Osteoblast (primary cell): Measurements from ENCODE around the gene UTS2B. TPM values are rescaled to one million over a fixed set of nuclear protein-coding genes. Genes with fewer than 3 reads are reported as not detected.

ENCODE experiments used
- DNase-seq: peaks from one replicate; pipeline ENCODE4 v3.0.0; 2011; ENCODE audit warnings: low spot score, mixed read lengths; ENCODE audit not compliant: insufficient read length; ENCODE audit errors: missing footprints
- H2AFZ ChIP-seq: 2 replicates; pipeline ENCODE4 v1.6.0; 2011; ENCODE audit warnings: mild to moderate bottlenecking, low read length
- H3K27ac ChIP-seq: 2 replicates; pipeline ENCODE4 v1.5.1; 2011; ENCODE audit warnings: mild to moderate bottlenecking, low read depth, low read length, moderate library complexity
- H3K27me3 ChIP-seq: 2 replicates; pipeline ENCODE4 v1.6.0; 2012; ENCODE audit warnings: mild to moderate bottlenecking, control low read depth, inconsistent platforms, low read length, moderate library complexity; ENCODE audit not compliant: insufficient read depth
- H3K36me3 ChIP-seq: 2 replicates; pipeline ENCODE4 v1.5.1; 2011; ENCODE audit warnings: mild to moderate bottlenecking, low read length, control low read depth, moderate library complexity; ENCODE audit not compliant: insufficient read depth
- H3K4me1 ChIP-seq: 2 replicates; pipeline ENCODE4 v1.5.1; 2011; ENCODE audit warnings: mild to moderate bottlenecking, low read length, control low read depth, moderate library complexity; ENCODE audit not compliant: insufficient read depth
- H3K4me2 ChIP-seq: 2 replicates; pipeline ENCODE4 v1.6.0; 2011; ENCODE audit warnings: mild to moderate bottlenecking, low read length; ENCODE audit not compliant: insufficient read depth
- H3K4me3 ChIP-seq: fragments of 200-600 bp; sonication (generic); 3 replicates; pipeline ENCODE4 v1.5.1; 2012; ENCODE audit warnings: mild to moderate bottlenecking, low read length, inconsistent platforms; ENCODE audit not compliant: insufficient read depth
- H3K79me2 ChIP-seq: 2 replicates; pipeline ENCODE4 v1.6.0; 2012; ENCODE audit warnings: mild to moderate bottlenecking, low read length, control low read depth, inconsistent platforms; ENCODE audit not compliant: insufficient read depth
- H3K9me3 ChIP-seq: 2 replicates; pipeline ENCODE4 v1.5.1; 2011; ENCODE audit warnings: low read depth, low read length, control low read depth
- H4K20me1 ChIP-seq: 2 replicates; pipeline ENCODE4 v1.6.0; 2012; ENCODE audit warnings: mild to moderate bottlenecking, low read length, control low read depth; ENCODE audit not compliant: insufficient read depth
- total RNA-seq: library from RNA; depleted of rRNA; stranded (reverse); fragments of >200 nt; gene quantifications from 2 replicates; pipeline ENCODE4 v1.2.3, GENCODE V29; 2012
- TF ChIP-seq, protein P1 (sequence below): IDR thresholded peaks from 2 replicates; pipeline ENCODE4 v1.5.1; 2011; ENCODE audit warnings: mild to moderate bottlenecking, low read depth, low read length, moderate library complexity; ENCODE audit errors: extremely low read depth

UTS2B gene
- total RNA-seq, 1 donor, result 1.1 TPM

DNA sequence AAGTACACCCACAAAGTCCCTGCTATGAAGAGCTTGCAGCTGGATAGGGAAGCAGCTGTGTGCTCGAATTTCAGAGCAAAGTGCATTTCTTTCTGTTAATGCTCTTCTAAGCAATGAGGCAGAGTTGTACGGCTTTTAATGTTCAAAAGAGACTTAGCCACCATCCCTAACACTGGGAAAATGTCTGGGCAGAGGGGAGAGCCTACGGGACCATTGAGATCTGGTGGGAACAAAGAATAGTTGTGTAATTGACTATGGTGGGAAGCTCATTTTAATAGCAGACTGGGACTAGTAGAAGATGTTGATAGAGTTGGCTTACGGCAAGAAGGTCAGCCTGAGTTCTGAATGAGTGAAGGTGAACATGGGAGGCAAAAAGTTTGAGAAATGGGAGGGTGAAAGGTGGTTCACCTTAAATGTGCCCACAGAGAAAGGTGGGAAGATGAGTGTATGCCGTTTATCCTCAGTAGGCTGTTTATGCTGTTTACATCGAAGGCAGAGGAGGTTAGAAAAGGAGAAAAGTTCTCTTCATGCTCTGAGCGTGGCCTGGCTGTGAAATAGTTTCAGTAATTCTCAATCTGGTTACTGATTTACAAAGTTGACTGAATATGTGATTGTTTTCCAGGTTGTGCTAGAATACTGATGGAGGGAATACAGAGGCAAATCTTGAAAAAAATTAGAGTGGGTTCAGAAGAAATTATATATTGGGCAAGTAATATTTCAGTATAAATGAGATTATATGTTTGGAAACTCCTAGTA, 22.9 kb upstream of the UTS2B start:
- no peak overlapping the region for H3K4me3 ChIP-seq
- TF ChIP-seq, protein P1, sequence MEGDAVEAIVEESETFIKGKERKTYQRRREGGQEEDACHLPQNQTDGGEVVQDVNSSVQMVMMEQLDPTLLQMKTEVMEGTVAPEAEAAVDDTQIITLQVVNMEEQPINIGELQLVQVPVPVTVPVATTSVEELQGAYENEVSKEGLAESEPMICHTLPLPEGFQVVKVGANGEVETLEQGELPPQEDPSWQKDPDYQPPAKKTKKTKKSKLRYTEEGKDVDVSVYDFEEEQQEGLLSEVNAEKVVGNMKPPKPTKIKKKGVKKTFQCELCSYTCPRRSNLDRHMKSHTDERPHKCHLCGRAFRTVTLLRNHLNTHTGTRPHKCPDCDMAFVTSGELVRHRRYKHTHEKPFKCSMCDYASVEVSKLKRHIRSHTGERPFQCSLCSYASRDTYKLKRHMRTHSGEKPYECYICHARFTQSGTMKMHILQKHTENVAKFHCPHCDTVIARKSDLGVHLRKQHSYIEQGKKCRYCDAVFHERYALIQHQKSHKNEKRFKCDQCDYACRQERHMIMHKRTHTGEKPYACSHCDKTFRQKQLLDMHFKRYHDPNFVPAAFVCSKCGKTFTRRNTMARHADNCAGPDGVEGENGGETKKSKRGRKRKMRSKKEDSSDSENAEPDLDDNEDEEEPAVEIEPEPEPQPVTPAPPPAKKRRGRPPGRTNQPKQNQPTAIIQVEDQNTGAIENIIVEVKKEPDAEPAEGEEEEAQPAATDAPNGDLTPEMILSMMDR, result no peak

DNA sequence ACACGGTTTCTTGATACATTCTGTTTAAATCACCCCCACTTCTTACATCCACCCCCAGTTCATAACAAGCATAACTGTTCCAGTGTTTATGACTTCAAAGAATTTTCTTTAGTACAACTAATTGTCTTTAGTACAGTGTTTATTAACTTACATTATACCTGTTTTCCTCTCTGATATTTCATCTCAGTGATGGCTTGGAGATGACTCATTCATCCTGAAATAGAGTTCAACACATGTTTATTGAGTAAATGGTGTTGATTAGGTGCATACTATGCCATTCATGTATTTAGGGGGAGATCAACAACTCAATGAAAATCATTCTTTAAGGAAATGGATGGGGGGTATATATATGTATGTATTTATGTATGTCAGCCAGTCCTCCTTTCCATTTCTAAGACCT, 21.7 kb upstream of the UTS2B start:
- no peak overlapping the region for H3K4me3 ChIP-seq
- TF ChIP-seq, protein P1, result no peak
- no peaks in the 10 kb centered on the region for H4K20me1 ChIP-seq
- no peak for DNase-seq
- H3K27me3 ChIP-seq, result no peaks in the 10 kb centered on the region
- H3K9me3 ChIP-seq, result no peaks in the 10 kb centered on the region
- peaks cover 98% of the 10 kb centered on the region for H3K79me2 ChIP-seq
- H3K4me2 ChIP-seq, result no peak overlapping the region
- H2AFZ ChIP-seq, result no peak overlapping the region
- H3K27ac ChIP-seq, result no peak overlapping the region
- peaks cover 25% of the 10 kb centered on the region for H3K4me1 ChIP-seq
- H3K36me3 ChIP-seq, result no peaks in the 10 kb centered on the region

More for the DNA sequence above, 22.9 kb upstream of the UTS2B start:
- Histone ChIP-seq H2AFZ (no peak overlapping the region), H3K4me1 (peaks cover 28% of the 10 kb centered on the region), H3K27ac (no peak overlapping the region), H3K79me2 (peaks cover 97% of the 10 kb centered on the region), H4K20me1 (no peaks in the 10 kb centered on the region), H3K9me3 (no peaks in the 10 kb centered on the region), H3K4me2 (no peak overlapping the region), H3K36me3 (peaks cover 7% of the 10 kb centered on the region), H3K27me3 (no peaks in the 10 kb centered on the region)
- DNase-seq, result no peak

DNA sequence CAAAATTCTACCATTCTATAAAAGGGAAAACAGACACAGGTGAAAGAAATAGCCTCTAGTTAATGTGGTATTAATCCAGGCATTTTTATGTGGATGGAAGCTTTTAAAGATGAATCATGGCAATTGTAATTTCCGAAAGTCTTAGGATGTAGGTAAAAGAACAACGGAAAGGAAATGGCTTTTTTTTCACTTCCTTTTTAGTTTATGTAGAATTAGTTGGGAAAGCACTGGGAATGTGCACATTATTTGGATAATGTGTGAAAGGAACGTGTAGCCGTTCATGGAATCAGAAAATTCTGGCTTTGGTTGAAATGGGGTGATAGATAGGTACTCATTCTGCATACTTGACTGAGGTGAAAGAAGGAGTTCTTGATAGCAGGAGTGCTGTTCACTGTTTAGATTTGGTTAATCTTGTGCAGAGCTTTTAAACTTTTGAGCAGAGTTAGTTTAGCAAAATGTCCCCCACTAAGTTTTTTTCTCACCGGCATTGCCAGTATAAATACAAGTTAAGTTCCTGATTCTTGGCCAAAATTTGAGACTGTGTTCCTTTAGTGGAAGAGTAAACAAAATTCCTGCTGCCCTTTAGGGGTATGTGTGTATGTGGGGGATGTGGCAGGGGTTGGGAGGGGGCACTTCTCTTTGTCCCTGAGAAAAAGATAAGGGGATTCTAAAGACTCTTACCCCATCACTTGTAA, 20.2 kb upstream of the UTS2B start:
- Histone ChIP-seq H3K27ac (peak overlapping the region; percentile 43), H2AFZ (no peak overlapping the region), H3K79me2 (peaks cover 99% of the 10 kb centered on the region), H3K36me3 (no peaks in the 10 kb centered on the region), H3K4me3 (peak overlapping the region; percentile 27), H3K4me1 (peaks cover 12% of the 10 kb centered on the region), H3K4me2 (peak overlapping the region; percentile 62), H3K9me3 (no peaks in the 10 kb centered on the region), H4K20me1 (no peaks in the 10 kb centered on the region), H3K27me3 (no peaks in the 10 kb centered on the region)
- TF ChIP-seq, protein P1, result no peak
- no peak for DNase-seq

DNA sequence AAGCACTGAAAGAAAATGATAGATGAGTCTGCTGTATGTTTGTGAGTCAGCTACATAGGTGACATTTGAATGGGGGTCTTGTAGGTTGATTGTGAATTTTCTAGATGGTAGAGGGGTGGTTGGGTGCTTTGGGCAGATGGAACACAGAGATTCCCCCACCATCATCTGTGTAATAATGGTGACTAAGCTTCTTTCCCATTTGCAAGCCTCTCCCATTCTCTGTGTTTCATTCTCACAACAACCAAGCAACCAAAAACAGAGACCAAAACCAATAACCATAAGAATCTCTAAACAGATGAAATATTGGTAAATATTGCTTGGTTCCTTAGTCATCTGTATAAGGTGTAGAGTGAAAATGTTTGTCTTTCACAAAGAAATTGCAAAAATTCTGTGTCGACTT, 17.8 kb upstream of the UTS2B start:
- peaks cover 24% of the 10 kb centered on the region for H3K4me1 ChIP-seq
- no peak for DNase-seq
- H3K36me3 ChIP-seq, result no peaks in the 10 kb centered on the region
- no peak overlapping the region for H3K27ac ChIP-seq
- no peaks in the 10 kb centered on the region for H3K27me3 ChIP-seq
- H3K4me3 ChIP-seq, result no peak overlapping the region
- H2AFZ ChIP-seq, result no peak overlapping the region
- TF ChIP-seq, protein P1, result no peak
- H3K4me2 ChIP-seq, result no peak overlapping the region
- H3K9me3 ChIP-seq, result no peaks in the 10 kb centered on the region
- peaks cover 100% of the 10 kb centered on the region for H3K79me2 ChIP-seq
- H4K20me1 ChIP-seq, result peaks cover 5% of the 10 kb centered on the region
